Urothelium cell line (cell line): Measurements from ENCODE around the gene MYBBP1A.
"Not testable (repeated sequence)": the region's sequence is repeated elsewhere in the genome, so short reads cannot be mapped to it uniquely, and the experiment has no call there.

ENCODE experiments used
- DNase-seq: peaks from one replicate; pipeline ENCODE4 v3.0.0; 2011; ENCODE audit warnings: low spot score, mixed read lengths
- FAIRE-seq: peaks from 2 replicates; lab custom pipeline; 2011; peaks lifted over from hg19 to GRCh38; lab: Jason Lieb, UNC

The MYBBP1A gene

GRCh38 chr17:4590981-4591453 lies 35.8 kb upstream of the MYBBP1A start:
- FAIRE-seq (no peak), DNase-seq (no peak)

- DNase-seq, FAIRE-seq: not testable (repeated sequence)
Measured at GRCh38 chr17:4590042-4590441, 34.9 kb upstream of the MYBBP1A start.

GRCh38 chr17:4588898-4589625 lies 33.9 kb upstream of the MYBBP1A start:
- DNase-seq (no peak), FAIRE-seq (no peak)

GRCh38 chr17:4588391-4588790 lies 33.2 kb upstream of the MYBBP1A start:
- DNase-seq (no peak), FAIRE-seq (no peak)

- DNase-seq (no peak), FAIRE-seq (no peak)
Measured at GRCh38 chr17:4587803-4588202, 32.6 kb upstream of the MYBBP1A start.

GRCh38 chr17:4587195-4587594 lies 32.0 kb upstream of the MYBBP1A start:
- FAIRE-seq (no peak), DNase-seq (no peak)

GRCh38 chr17:4586043-4586442 lies 30.9 kb upstream of the MYBBP1A start:
- FAIRE-seq (no peak), DNase-seq (no peak)

GRCh38 chr17:4585638-4585994 lies 30.4 kb upstream of the MYBBP1A start:
- FAIRE-seq: no peak

GRCh38 chr17:4584917-4585637 lies 29.9 kb upstream of the MYBBP1A start:
- FAIRE-seq (no peak), DNase-seq (no peak)

More at GRCh38 chr17:4585638-4585994, 30.4 kb upstream of the MYBBP1A start:
- no peak for DNase-seq

GRCh38 chr17:4584101-4584916 lies 29.1 kb upstream of the MYBBP1A start, which contains the start of gene SMTNL2:
SMTNL2 (plus strand) TSS chr17:4584529; CDS start chr17:4584606, 77 bp downstream.
- peak; percentile 50 for DNase-seq
- FAIRE-seq: no peak

GRCh38 chr17:4583782-4584100 lies 28.6 kb upstream of the MYBBP1A start:
- FAIRE-seq (no peak), DNase-seq (peak; percentile 73)

- no peak for DNase-seq
- no peak for FAIRE-seq
Measured at GRCh38 chr17:4583206-4583605, 28.0 kb upstream of the MYBBP1A start.

GRCh38 chr17:4582691-4583090 lies 27.5 kb upstream of the MYBBP1A start:
- FAIRE-seq: no peak

GRCh38 chr17:4582101-4582501 lies 26.9 kb upstream of the MYBBP1A start:
- no peak for FAIRE-seq

More at GRCh38 chr17:4582691-4583090, 27.5 kb upstream of the MYBBP1A start:
- DNase-seq: no peak

GRCh38 chr17:4580291-4580690 lies 25.1 kb upstream of the MYBBP1A start:
- no peak for FAIRE-seq

More at GRCh38 chr17:4582101-4582501, 26.9 kb upstream of the MYBBP1A start:
- no peak for DNase-seq

GRCh38 chr17:4579678-4580077 lies 24.5 kb upstream of the MYBBP1A start:
- FAIRE-seq (no peak), DNase-seq (no peak)

More at GRCh38 chr17:4580291-4580690, 25.1 kb upstream of the MYBBP1A start:
- DNase-seq: no peak

GRCh38 chr17:4578349-4578748 lies 23.2 kb upstream of the MYBBP1A start:
- not testable (repeated sequence) for DNase-seq, FAIRE-seq

GRCh38 chr17:4577386-4577993 lies 22.3 kb upstream of the MYBBP1A start:
- no peak for DNase-seq
- no peak for FAIRE-seq

GRCh38 chr17:4576729-4577322 lies 21.6 kb upstream of the MYBBP1A start:
- FAIRE-seq: no peak

GRCh38 chr17:4576161-4576558 lies 21.0 kb upstream of the MYBBP1A start:
- DNase-seq (no peak), FAIRE-seq (no peak)

More at GRCh38 chr17:4576729-4577322, 21.6 kb upstream of the MYBBP1A start:
- DNase-seq: no peak
